ENCODE data around the gene CD164. TPM values are rescaled to one million over a fixed set of nuclear protein-coding genes. Genes with fewer than 3 reads are reported as not detected.
"Not testable (repeated sequence)": the region's sequence is repeated elsewhere in the genome, so short reads cannot be mapped to it uniquely, and the experiment has no call there.

Gene CD164
- polyA plus RNA-seq, 1 donor: 558 TPM

DNA sequence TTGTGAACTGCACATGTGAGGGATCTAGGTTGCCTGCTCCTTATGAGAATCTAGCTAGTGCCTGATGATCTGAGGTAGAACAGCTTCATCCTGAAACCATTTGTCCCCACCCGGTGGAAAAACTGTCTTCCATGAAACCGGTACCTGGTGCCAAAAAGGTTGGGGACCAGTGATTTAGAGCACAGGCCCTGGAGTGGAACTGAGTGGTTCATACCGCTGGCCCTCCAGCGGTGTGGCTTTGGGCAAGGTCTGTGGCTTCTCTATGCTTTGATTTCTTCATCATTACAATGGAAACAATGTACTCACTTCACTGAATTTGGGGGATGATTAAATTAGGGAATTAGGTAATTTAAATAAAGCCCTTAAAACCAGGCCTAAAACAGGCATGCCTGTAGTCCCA lies 36.3 kb downstream of the CD164 start:
- H3K36me3 ChIP-seq (ENCODE audit: control insufficient read depth, insufficient read depth, low read length): no peaks in the 10 kb centered on the region
- no peaks in the 10 kb centered on the region for H3K9me3 ChIP-seq (ENCODE audit: control insufficient read depth, low read depth, low read length)
- H3K4me1 ChIP-seq (ENCODE audit: control insufficient read depth, insufficient read depth, low read length): peaks cover 44% of the 10 kb centered on the region
- H3K27ac ChIP-seq (ENCODE audit: low read length): no peak overlapping the region
- no peak for DNase-seq
- WGBS (ENCODE audit: insufficient coverage, low lambda C conversion rate): no CpG with 5 or more reads among the region's 4 CpGs
- H3K4me3 ChIP-seq (ENCODE audit: low read length): no peak overlapping the region
- H3K27me3 ChIP-seq (ENCODE audit: control insufficient read depth, insufficient read depth, low read length): no peaks in the 10 kb centered on the region

DNA sequence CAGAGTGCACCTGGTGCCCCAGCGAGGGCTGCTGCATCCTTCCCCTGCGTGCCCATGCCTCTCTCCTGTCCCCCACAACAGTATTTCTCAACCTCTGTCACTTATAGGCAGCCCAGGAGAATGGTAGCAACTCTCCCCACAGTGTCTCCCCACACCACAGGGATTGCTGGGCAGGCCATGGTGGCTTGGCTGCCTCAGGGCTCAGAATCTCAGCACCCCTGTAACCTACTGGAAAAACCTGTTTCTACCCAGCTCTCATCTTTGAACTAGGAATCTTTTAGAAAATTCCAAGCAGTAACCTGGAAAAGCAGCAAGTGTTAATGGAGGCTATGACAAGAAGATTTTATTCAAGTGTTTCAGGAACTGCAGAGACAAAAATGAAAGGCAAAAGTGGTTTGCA lies 38.0 kb downstream of the CD164 start:
- peak in 1 of 2 donors; percentile 67 for DNase-seq
- no peak overlapping the region for H3K4me3 ChIP-seq (ENCODE audit: low read length)
- no peak overlapping the region for H3K27ac ChIP-seq (ENCODE audit: low read length)
- peaks cover 28% of the 10 kb centered on the region for H3K4me1 ChIP-seq (ENCODE audit: control insufficient read depth, insufficient read depth, low read length)
- H3K36me3 ChIP-seq (ENCODE audit: control insufficient read depth, insufficient read depth, low read length): no peaks in the 10 kb centered on the region
- H3K27me3 ChIP-seq (ENCODE audit: control insufficient read depth, insufficient read depth, low read length): no peaks in the 10 kb centered on the region
- WGBS (ENCODE audit: insufficient coverage, low lambda C conversion rate): no CpG with 5 or more reads among the region's 2 CpGs
- no peaks in the 10 kb centered on the region for H3K9me3 ChIP-seq (ENCODE audit: control insufficient read depth, low read depth, low read length)

DNA sequence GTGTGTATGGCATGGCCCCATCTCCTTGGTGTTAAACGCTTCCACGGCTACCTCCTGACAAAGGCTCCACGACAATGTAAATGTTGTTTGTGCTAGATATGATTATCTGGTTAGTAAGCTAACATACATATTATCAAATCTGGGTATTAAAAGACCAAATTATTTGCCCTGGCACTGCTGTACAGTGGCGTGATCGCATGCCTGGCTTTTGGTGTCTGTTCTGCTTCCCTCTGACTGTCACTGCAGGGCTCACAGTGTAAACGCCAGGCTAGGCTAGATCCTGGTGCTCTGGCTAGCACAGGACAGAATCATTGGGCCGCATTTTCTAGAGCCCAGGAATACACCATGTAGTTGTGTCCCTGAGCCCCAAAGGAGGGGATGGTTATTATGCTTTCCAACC lies 38.7 kb downstream of the CD164 start:
- Histone ChIP-seq H3K9me3 (ENCODE audit: control insufficient read depth, low read depth, low read length) (no peaks in the 10 kb centered on the region), H3K36me3 (ENCODE audit: control insufficient read depth, insufficient read depth, low read length) (no peaks in the 10 kb centered on the region), H3K4me1 (ENCODE audit: control insufficient read depth, insufficient read depth, low read length) (peaks cover 23% of the 10 kb centered on the region), H3K4me3 (ENCODE audit: low read length) (no peak overlapping the region), H3K27ac (ENCODE audit: low read length) (no peak overlapping the region), H3K27me3 (ENCODE audit: control insufficient read depth, insufficient read depth, low read length) (no peaks in the 10 kb centered on the region)
- DNase-seq: no peak
- WGBS (ENCODE audit: insufficient coverage, low lambda C conversion rate): no CpG with 5 or more reads among the region's 7 CpGs

DNA sequence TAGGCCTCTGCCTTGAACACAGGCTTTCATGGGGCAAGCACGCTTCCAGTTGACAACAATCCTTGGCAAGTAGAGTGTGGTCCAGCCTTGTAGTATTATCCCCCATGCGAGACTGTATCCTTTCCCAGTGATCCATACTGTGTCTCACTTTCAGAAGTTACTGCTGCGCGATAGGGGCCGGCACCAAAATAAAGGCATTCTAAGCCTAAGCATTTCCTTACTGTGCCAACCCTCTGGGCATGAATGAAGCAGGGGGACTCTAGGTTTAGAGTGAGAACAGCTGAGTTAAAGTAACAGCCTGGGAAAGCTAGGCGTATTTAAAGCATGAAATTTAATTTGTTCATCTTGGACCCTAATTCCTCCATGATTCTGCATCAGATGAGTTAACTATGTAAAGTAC lies 39.4 kb downstream of the CD164 start:
- no peaks in the 10 kb centered on the region for H3K27me3 ChIP-seq (ENCODE audit: control insufficient read depth, insufficient read depth, low read length)
- no CpG with 5 or more reads among the region's 6 CpGs for WGBS (ENCODE audit: insufficient coverage, low lambda C conversion rate)
- peaks cover 17% of the 10 kb centered on the region for H3K4me1 ChIP-seq (ENCODE audit: control insufficient read depth, insufficient read depth, low read length)
- no peaks in the 10 kb centered on the region for H3K36me3 ChIP-seq (ENCODE audit: control insufficient read depth, insufficient read depth, low read length)
- DNase-seq: no peak
- no peak overlapping the region for H3K27ac ChIP-seq (ENCODE audit: low read length)
- no peaks in the 10 kb centered on the region for H3K9me3 ChIP-seq (ENCODE audit: control insufficient read depth, low read depth, low read length)
- H3K4me3 ChIP-seq (ENCODE audit: low read length): no peak overlapping the region

DNA sequence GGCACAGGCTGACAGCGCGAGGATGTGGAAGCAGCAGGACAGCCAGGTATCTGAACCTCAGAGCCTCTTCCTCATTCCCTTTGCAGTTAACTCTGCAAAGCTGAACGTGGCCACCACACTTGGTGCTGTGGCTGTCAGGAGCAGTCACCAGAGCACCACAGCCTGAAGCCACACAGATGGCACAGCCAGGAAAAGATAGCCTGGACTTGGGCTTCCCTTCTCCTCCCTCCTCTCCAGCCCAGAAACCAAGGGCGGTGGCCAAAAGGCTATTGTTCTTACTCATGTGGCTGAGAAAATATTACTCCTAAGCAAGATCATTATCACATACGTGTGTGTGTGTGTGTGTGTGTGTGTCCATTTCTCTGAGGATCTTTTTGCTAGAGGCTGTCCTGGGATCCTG lies 39.8 kb downstream of the CD164 start:
- Histone ChIP-seq H3K27me3 (ENCODE audit: control insufficient read depth, insufficient read depth, low read length) (no peaks in the 10 kb centered on the region), H3K27ac (ENCODE audit: low read length) (no peak overlapping the region), H3K9me3 (ENCODE audit: control insufficient read depth, low read depth, low read length) (no peaks in the 10 kb centered on the region), H3K36me3 (ENCODE audit: control insufficient read depth, insufficient read depth, low read length) (no peaks in the 10 kb centered on the region), H3K4me1 (ENCODE audit: control insufficient read depth, insufficient read depth, low read length) (peaks cover 13% of the 10 kb centered on the region), H3K4me3 (ENCODE audit: low read length) (no peak overlapping the region)
- DNase-seq: no peak
- WGBS (ENCODE audit: insufficient coverage, low lambda C conversion rate): no CpG with 5 or more reads among the region's 5 CpGs

DNA sequence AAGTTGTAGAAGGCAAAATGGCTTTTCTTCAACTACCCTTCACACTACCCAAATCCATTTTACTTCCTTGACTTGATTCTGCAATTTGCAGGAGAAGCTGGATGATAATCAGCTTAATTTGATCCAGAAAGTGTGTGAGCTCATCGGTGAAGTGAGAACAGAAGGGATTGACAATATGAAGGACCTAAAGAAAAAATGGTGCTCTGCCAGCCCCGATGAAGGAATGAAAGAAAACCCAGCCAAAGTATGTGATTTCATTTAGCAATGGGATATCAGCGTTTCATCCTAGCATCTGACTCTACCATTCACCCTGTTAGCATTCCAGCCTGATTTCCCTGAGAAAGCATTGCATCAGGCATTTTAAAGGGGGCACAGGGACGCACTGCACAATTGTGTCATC lies 41.5 kb downstream of the CD164 start:
- H3K4me3 ChIP-seq (ENCODE audit: low read length): no peak overlapping the region
- WGBS (ENCODE audit: insufficient coverage, low lambda C conversion rate): 100% methylated on average over 1 of the region's 4 CpGs
- no peaks in the 10 kb centered on the region for H3K9me3 ChIP-seq (ENCODE audit: control insufficient read depth, low read depth, low read length)
- no peak for DNase-seq
- no peak overlapping the region for H3K27ac ChIP-seq (ENCODE audit: low read length)
- H3K4me1 ChIP-seq (ENCODE audit: control insufficient read depth, insufficient read depth, low read length): peaks cover 5% of the 10 kb centered on the region
- H3K27me3 ChIP-seq (ENCODE audit: control insufficient read depth, insufficient read depth, low read length): no peaks in the 10 kb centered on the region
- H3K36me3 ChIP-seq (ENCODE audit: control insufficient read depth, insufficient read depth, low read length): no peaks in the 10 kb centered on the region

DNA sequence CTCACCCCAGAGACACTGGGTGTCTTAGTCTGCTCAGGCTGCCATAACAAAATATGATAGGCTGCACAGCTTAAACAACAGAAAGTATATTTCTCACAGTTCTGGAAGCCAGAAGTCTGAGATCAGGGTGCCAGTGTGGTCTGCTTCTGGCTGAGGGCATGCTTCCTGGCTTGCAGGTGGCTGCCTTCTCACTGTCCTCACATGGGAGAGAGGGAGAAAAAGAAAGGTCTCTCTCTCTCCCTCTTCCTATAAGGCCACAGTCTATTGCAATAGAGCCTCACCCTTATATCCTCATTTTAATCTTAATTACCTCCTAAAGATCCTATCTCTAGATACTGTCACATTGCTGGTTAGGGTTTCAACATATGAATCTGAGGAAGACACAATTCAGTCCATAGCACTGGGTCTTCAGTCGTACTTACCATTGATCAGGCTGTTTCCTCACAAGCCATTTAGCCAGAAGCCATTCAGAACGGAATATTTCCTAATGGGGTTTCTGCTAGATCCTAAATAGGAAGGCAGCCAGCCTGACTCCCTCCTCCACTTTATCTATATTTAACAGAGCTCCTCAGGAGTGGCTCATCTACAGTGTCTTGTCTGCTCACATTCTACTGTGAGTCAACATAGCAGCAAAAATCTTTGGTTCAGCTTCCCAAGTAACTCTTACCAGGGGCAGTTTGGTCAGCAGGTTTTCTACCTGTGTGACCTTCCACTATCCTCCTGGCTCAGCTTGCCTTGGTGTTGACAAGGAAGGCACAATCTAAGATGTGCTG lies 42.2 kb downstream of the CD164 start:
- H3K4me1 ChIP-seq (ENCODE audit: control insufficient read depth, insufficient read depth, low read length): peaks cover 5% of the 10 kb centered on the region
- no CpG with 5 or more reads among the region's 2 CpGs for WGBS (ENCODE audit: insufficient coverage, low lambda C conversion rate)
- H3K36me3 ChIP-seq (ENCODE audit: control insufficient read depth, insufficient read depth, low read length): no peaks in the 10 kb centered on the region
- no peaks in the 10 kb centered on the region for H3K9me3 ChIP-seq (ENCODE audit: control insufficient read depth, low read depth, low read length)
- no peak overlapping the region for H3K27ac ChIP-seq (ENCODE audit: low read length)
- no peak overlapping the region for H3K4me3 ChIP-seq (ENCODE audit: low read length)
- no peaks in the 10 kb centered on the region for H3K27me3 ChIP-seq (ENCODE audit: control insufficient read depth, insufficient read depth, low read length)
- no peak for DNase-seq

DNA sequence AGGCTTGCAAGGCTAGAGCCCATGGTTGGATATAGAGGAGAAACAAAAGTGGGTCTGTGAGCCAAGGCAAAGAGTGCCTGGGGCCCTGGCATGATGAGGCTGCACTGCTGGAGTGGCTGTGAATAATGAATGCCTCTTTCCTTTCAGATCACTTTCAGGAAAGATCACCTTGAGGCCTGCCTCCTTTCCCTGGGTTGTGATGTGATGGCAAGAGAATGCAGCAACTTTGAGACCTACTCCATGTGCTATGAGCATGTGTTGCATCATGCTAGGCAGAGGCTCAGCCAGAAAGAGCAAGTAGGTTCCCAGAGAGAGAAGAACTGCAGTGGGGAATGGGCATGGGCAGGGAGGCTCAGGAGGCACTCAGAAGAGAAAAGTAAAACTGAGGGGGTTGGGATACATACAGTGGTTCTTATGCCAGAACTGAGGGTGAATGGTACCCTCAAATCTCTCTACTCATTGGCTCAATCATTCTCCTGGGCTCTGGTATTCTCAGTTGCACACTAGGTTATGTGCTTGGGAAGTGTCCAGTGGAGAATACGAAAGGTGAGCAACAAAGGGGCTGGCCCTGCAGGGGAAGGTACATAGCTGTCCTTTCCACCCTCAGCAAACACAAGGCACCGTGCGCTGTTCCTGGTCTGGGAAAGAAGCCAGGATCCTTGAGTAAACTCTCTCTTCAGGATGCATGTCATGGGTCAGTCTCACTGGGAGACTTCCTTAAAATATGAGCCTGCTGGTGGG lies 45.9 kb downstream of the CD164 start:
- H3K36me3 ChIP-seq (ENCODE audit: control insufficient read depth, insufficient read depth, low read length): no peaks in the 10 kb centered on the region
- peak in 1 of 2 donors; percentile 49 for DNase-seq
- no peak overlapping the region for H3K4me3 ChIP-seq (ENCODE audit: low read length)
- peaks cover 18% of the 10 kb centered on the region for H3K4me1 ChIP-seq (ENCODE audit: control insufficient read depth, insufficient read depth, low read length)
- H3K9me3 ChIP-seq (ENCODE audit: control insufficient read depth, low read depth, low read length): no peaks in the 10 kb centered on the region
- WGBS (ENCODE audit: insufficient coverage, low lambda C conversion rate): no CpG with 5 or more reads among the region's 3 CpGs
- H3K27me3 ChIP-seq (ENCODE audit: control insufficient read depth, insufficient read depth, low read length): no peaks in the 10 kb centered on the region
- no peak overlapping the region for H3K27ac ChIP-seq (ENCODE audit: low read length)

DNA sequence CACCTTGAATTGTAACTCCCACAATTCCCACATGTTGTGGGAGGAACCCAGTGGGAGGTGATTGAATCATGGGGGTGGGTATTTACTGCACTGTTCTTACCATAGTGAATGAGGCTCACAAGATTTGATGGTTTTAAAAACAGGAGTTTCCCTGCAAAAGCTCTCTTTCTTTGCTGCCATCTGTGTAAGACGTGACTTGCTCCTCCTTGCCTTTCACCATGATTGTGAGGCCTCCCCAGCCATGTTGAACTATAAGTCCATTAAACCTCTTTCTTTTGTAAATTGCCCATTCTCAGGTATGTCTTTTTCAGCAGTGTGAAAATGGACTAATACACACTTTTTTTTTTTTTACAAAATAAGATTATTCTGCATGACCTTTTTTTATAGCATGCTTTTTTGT lies 48.4 kb downstream of the CD164 start:
- not testable (repeated sequence) for H3K36me3 ChIP-seq (ENCODE audit: control insufficient read depth, insufficient read depth, low read length); DNase-seq; H3K9me3 ChIP-seq (ENCODE audit: control insufficient read depth, low read depth, low read length); H3K27me3 ChIP-seq (ENCODE audit: control insufficient read depth, insufficient read depth, low read length); H3K4me3 ChIP-seq (ENCODE audit: low read length); H3K27ac ChIP-seq (ENCODE audit: low read length)
- H3K4me1 ChIP-seq (ENCODE audit: control insufficient read depth, insufficient read depth, low read length): peaks cover 18% of the 10 kb centered on the region
- 100% methylated on average over 1 of the region's 1 CpG for WGBS (ENCODE audit: insufficient coverage, low lambda C conversion rate)

DNA sequence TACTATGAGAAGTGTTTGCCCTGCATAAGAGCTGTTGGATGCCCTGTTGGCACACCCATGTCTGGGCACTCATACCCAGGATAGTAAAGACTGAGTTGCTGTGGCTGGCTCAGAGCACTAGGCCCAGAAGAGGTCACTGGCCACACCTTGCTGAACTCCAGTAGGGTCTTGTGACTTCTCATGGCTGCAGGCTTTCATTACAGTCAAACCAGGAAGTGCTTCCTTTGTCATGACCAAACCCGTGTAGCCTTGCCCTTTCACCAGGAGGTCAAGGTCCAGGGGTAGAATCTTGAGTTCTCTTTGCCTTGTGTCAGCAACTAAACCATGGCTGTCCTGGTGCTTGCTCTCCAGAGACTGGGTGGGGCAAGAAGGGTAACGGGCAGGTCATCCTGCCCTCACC lies 49.5 kb downstream of the CD164 start:
- WGBS (ENCODE audit: insufficient coverage, low lambda C conversion rate): no CpG with 5 or more reads among the region's 2 CpGs
- H3K27ac ChIP-seq (ENCODE audit: low read length): peak overlapping the region; percentile 75

DNA sequence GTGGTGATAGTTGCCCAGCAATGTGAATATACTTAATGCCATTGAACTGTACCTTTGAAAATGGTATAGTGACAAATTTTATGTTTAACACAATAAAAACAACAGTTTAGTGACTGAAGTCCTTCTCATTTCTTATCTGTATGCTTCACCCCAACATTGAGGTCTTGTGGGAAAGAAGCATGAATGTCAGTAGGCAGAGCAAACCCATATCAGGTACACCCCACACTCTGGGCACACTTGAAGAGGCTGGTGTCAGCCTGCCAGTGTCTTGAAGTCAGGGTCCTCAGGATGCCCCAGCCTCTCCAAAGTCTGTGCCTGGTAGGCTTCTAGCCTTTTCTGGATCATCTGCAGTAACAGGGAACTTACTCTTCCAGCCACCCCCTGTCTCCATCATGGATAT lies 51.2 kb downstream of the CD164 start:
- no peaks in the 10 kb centered on the region for H3K27me3 ChIP-seq (ENCODE audit: control insufficient read depth, insufficient read depth, low read length)
- DNase-seq: no peak
- H3K4me1 ChIP-seq (ENCODE audit: control insufficient read depth, insufficient read depth, low read length): peaks cover 29% of the 10 kb centered on the region
- no peaks in the 10 kb centered on the region for H3K36me3 ChIP-seq (ENCODE audit: control insufficient read depth, insufficient read depth, low read length)
- no peak overlapping the region for H3K4me3 ChIP-seq (ENCODE audit: low read length)
- no peaks in the 10 kb centered on the region for H3K9me3 ChIP-seq (ENCODE audit: control insufficient read depth, low read depth, low read length)
- H3K27ac ChIP-seq (ENCODE audit: low read length): no peak overlapping the region

More for the DNA sequence above, 49.5 kb downstream of the CD164 start:
- peaks cover 24% of the 10 kb centered on the region for H3K4me1 ChIP-seq (ENCODE audit: control insufficient read depth, insufficient read depth, low read length)
- peak; percentile 94 to 96 for DNase-seq
- H3K36me3 ChIP-seq (ENCODE audit: control insufficient read depth, insufficient read depth, low read length): no peaks in the 10 kb centered on the region
- H3K27me3 ChIP-seq (ENCODE audit: control insufficient read depth, insufficient read depth, low read length): no peaks in the 10 kb centered on the region
- H3K9me3 ChIP-seq (ENCODE audit: control insufficient read depth, low read depth, low read length): no peaks in the 10 kb centered on the region
- no peak overlapping the region for H3K4me3 ChIP-seq (ENCODE audit: low read length)

Measured in large intestine (tissue), 3 donors.